Measurements from ENCODE around the gene CBARP. TPM values are rescaled to one million over a fixed set of nuclear protein-coding genes. Genes with fewer than 3 reads are reported as not detected.

The CBARP gene
- total RNA-seq, 2 experiments from 2014 or later: 0.09 to 0.13 TPM

DNA sequence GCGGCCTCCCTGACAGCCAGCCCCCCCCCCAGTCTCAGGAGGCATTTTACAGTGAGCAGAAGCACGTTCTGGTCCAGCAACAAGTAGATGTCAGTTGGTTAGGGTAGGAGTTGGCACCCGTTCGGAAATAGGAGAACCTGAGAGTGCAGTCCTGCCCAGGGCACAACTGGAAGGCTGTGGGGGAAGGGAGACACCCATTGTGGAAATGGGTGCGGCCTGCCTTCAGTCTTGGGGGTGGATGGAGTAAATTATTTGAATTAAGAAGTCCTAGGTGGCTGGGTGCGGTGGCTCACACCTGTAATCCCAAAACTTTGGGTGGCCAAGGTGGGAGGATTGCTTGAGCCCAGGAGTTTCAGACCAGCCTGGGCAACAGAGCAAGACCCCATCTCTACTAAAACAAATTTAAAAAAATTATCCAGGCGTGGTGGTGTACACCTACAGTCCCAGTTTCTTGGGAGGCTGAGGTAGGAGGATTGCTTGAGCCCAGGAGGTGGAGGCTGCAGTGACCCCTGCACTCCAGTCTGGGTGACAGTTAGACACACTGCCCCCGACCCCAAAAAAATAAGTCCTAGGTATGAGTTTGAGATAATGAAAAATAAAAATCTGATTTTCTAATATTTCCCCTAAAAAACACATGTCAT, 32.5 kb upstream of the CBARP start:
- intact Hi-C loops (cut with micrococcal nuclease; ENCODE audit: unreplicated experiment): no loop called here
- Histone ChIP-seq H3K9me2 (ENCODE audit: insufficient read depth, low read length) (no peaks in the 10 kb centered on the region), H3K9me3 (ENCODE audit: low read length) (no peaks in the 10 kb centered on the region), H3K4me1 (ENCODE audit: insufficient read depth, low read length, poor library complexity, severe bottlenecking) (peaks cover 81% of the 10 kb centered on the region), H3K27ac (ENCODE audit: low read depth, low read length, poor library complexity, severe bottlenecking) (peak overlapping the region; percentile 69), H4K20me1 (ENCODE audit: insufficient read depth, low read length) (peaks cover 3% of the 10 kb centered on the region; the same call in 1 of the 2 replicates), H3K79me2 (ENCODE audit: insufficient read depth, low read depth, low read length) (peaks cover 46% of the 10 kb centered on the region), H3K4me3 (ENCODE audit: low read depth, low read length, poor library complexity, severe bottlenecking) (peak overlapping the region; percentile 82), H2AFZ (ENCODE audit: low read length) (no peak overlapping the region), H3K4me2 (ENCODE audit: low read length) (peak overlapping the region; percentile 100), H3K36me3 (ENCODE audit: insufficient read depth, low read length) (peaks cover 56% of the 10 kb centered on the region)
- BruUV-seq (replicated peaks): TSS peak; percentile 53
- no peak for TF ChIP-seq EZH2phosphoT487 (IDR thresholded peaks at IDR 0.05; ENCODE audit: borderline replicate concordance, low read depth, low read length)
- TF ChIP-seq, protein P1, sequence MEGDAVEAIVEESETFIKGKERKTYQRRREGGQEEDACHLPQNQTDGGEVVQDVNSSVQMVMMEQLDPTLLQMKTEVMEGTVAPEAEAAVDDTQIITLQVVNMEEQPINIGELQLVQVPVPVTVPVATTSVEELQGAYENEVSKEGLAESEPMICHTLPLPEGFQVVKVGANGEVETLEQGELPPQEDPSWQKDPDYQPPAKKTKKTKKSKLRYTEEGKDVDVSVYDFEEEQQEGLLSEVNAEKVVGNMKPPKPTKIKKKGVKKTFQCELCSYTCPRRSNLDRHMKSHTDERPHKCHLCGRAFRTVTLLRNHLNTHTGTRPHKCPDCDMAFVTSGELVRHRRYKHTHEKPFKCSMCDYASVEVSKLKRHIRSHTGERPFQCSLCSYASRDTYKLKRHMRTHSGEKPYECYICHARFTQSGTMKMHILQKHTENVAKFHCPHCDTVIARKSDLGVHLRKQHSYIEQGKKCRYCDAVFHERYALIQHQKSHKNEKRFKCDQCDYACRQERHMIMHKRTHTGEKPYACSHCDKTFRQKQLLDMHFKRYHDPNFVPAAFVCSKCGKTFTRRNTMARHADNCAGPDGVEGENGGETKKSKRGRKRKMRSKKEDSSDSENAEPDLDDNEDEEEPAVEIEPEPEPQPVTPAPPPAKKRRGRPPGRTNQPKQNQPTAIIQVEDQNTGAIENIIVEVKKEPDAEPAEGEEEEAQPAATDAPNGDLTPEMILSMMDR (conservative IDR thresholded peaks at IDR 0.05; ENCODE audit: low read length): no peak
- POLR2A ChIA-PET: no interaction called here
- peak; percentile 47 for DNase-seq (ENCODE audit: low spot score)
- CTCF ChIA-PET (ENCODE audit: unreplicated experiment): no interaction called here

DNA sequence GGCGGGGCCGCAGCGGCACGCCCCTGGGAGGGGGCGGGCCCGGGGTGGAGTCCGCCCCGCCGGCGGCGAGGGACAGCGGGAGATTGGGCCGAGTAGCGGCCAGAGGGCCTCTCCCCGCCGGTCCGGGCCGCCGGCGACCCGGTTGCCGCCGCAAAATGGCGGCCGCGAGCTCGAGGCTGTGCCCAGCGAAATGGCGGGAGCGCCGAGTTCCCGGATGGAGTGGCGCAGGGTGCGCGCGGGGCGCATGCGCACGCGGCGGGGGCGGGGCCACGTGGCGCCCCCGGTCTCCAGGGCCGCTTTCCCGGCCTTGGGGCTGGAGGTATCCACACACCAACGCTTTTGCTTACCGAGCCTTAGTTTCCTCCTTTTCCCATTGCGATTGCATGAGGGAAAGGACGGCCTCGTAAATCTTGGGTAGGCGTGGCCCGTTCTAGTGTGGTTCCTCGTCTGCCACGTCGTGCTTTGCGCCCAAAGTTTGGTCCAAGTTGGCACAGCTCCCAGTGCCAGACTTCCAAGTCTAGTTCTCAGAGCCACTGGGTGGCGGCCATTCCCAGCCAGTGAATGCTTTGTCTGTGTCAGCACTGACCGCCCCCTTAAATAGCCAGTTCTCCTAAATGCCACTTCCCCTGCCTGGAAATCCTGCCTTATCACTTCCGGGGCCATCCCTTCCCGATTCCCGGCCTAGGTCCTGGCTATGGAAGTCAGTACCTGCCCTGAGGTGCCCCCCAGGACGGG, 31.8 kb upstream of the CBARP start:
- Histone ChIP-seq H3K9me3 (ENCODE audit: low read length) (no peaks in the 10 kb centered on the region), H3K27ac (ENCODE audit: low read depth, low read length, poor library complexity, severe bottlenecking) (peak overlapping the region; percentile 69), H4K20me1 (ENCODE audit: insufficient read depth, low read length) (peaks cover 3% of the 10 kb centered on the region; the same call in 1 of the 2 replicates), H3K4me2 (ENCODE audit: low read length) (peak overlapping the region; percentile 100), H3K9me2 (ENCODE audit: insufficient read depth, low read length) (no peaks in the 10 kb centered on the region), H2AFZ (ENCODE audit: low read length) (no peak overlapping the region), H3K4me1 (ENCODE audit: insufficient read depth, low read length, poor library complexity, severe bottlenecking) (peaks cover 85% of the 10 kb centered on the region), H3K36me3 (ENCODE audit: insufficient read depth, low read length) (peaks cover 50% of the 10 kb centered on the region), H3K4me3 (ENCODE audit: low read depth, low read length, poor library complexity, severe bottlenecking) (peak overlapping the region; percentile 82), H3K79me2 (ENCODE audit: insufficient read depth, low read depth, low read length) (peaks cover 46% of the 10 kb centered on the region)
- TF ChIP-seq, protein P1 (conservative IDR thresholded peaks at IDR 0.05; ENCODE audit: low read length): no peak
- TF ChIP-seq EZH2phosphoT487 (IDR thresholded peaks at IDR 0.05; ENCODE audit: borderline replicate concordance, low read depth, low read length): no peak
- intact Hi-C loops (cut with micrococcal nuclease; ENCODE audit: unreplicated experiment): loop anchor here (5.0 to 10.0 kb wide), 2 partner anchors 245 to 378 kb away; partner anchors contain the start of genes CNN2, RNU6-2 and TMEM259
- DNase-seq (ENCODE audit: low spot score): peak; percentile 93
- CTCF ChIA-PET (ENCODE audit: unreplicated experiment): interaction anchor here (0.6 to 2.1 kb wide), 3 partner anchors 25 to 540 kb away, joined by 3 to 16 read pairs (median 5); no protein-coding TSS in a partner anchor
- BruUV-seq (replicated peaks): no TSS peak
- POLR2A ChIA-PET: interaction anchor here (0.6 to 1.0 kb wide), 5 partner anchors 16 to 989 kb away, joined by 3 to 23 read pairs (median 4); partner anchors contain the start of gene GPX4

All from OCI-LY7 (cell line).